ENCODE data around the gene FUT8.
"Not testable (repeated sequence)": the region's sequence is repeated elsewhere in the genome, so short reads cannot be mapped to it uniquely, and the experiment has no call there.

- TF ChIP-seq CTCF (IDR thresholded peaks at IDR 0.05 in 4 of 5, conservative IDR thresholded peaks at IDR 0.05 in 1 of 5); POLR2A (IDR thresholded peaks at IDR 0.05): not testable (repeated sequence)
Observed at GRCh38 chr14:65426902-65427301, 14.4 kb downstream of the FUT8 start.

All from gastrocnemius medialis (tissue), 4 donors.